ENCODE measurements around the gene HOXB3. TPM values are rescaled to one million over a fixed set of nuclear protein-coding genes. Genes with fewer than 3 reads are reported as not detected.

The HOXB3 gene
- total RNA-seq, 1 experiment from 2014 or later: not detected

DNA sequence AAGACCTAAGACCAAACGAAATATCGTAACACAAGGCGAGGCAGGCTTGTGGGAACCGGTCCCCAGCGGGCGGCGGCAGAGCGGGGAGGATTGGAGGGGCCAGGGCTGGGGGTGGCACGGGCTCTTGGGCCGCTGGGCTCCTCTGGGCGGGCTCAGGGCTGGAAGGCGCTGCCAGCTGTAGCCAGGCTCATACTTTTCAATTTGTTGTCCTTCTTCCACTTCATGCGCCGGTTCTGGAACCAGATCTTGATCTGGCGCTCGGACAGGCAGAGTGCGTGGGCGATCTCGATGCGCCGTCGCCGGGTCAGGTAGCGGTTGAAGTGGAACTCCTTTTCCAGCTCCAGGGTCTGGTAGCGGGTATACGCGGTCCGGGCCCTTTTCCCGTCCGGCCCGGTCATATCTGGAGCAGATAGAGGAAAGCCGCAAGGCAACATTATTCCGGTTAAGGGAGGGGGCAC is 2.0 kb upstream of the HOXB3 start:
- H3K9me3 ChIP-seq (ENCODE audit: control insufficient read depth, low read depth, low read length): no peaks in the 10 kb centered on the region
- whole genome bisulfite sequencing (ENCODE audit: extremely low coverage, insufficient read length, low lambda C conversion rate): no CpG with 5 or more reads among the region's 33 CpGs
- H4K8ac ChIP-seq (replicated peaks; ENCODE audit: insufficient read length, low read depth, low read length): no peak overlapping the region
- H3T11ph ChIP-seq (ENCODE audit: low read length): no peak overlapping the region
- no peaks in the 10 kb centered on the region for H3K4me1 ChIP-seq (ENCODE audit: insufficient read depth, low read length)
- H2BK120ac ChIP-seq (ENCODE audit: low read depth, low read length, poor library complexity, severe bottlenecking): no peak overlapping the region
- no peak overlapping the region for H2AK5ac ChIP-seq (ENCODE audit: insufficient read length, low read length)
- no peak overlapping the region for H3K18ac ChIP-seq (ENCODE audit: insufficient read length, low read depth, low read length)
- no peaks in the 10 kb centered on the region for H3K79me2 ChIP-seq (ENCODE audit: insufficient read depth, low read length)
- TF ChIP-seq CTCF (conservative IDR thresholded peaks at IDR 0.05): no peak
- H3K27me3 ChIP-seq (ENCODE audit: insufficient read depth, low read length): peaks cover 99% of the 10 kb centered on the region
- H2BK15ac ChIP-seq (ENCODE audit: low read depth, low read length): no peak overlapping the region
- H3K4ac ChIP-seq (ENCODE audit: low read depth, low read length): no peak overlapping the region
- no peak overlapping the region for H2BK5ac ChIP-seq (ENCODE audit: insufficient read length, low read length)
- H3K14ac ChIP-seq (ENCODE audit: insufficient read depth, low read length): no peak overlapping the region
- H3K23ac ChIP-seq (ENCODE audit: insufficient read length, low read depth, low read length): no peak overlapping the region
- peaks cover 100% of the 10 kb centered on the region for H3K27me3 Mint-ChIP-seq (ENCODE audit: low read depth)
- no peak overlapping the region for H2BK12ac ChIP-seq (ENCODE audit: insufficient read length, low read depth, low read length)
- H3K27ac Mint-ChIP-seq: no peak overlapping the region
- no peaks in the 10 kb centered on the region for H3K36me3 Mint-ChIP-seq (ENCODE audit: insufficient read depth in 1 of 3, low read depth in 3 of 3)
- H3K79me1 ChIP-seq (ENCODE audit: insufficient read depth, low read depth, low read length, poor library complexity, severe bottlenecking): no peaks in the 10 kb centered on the region
- no peak overlapping the region for H3K9ac ChIP-seq (ENCODE audit: extremely low read depth, insufficient read length, low read length)
- peaks cover 4 to 28% of the 10 kb centered on the region in 2 experiments for H3K4me1 Mint-ChIP-seq
- H3K4me2 ChIP-seq (ENCODE audit: insufficient read depth, insufficient read length, low read length): no peak overlapping the region
- no peak overlapping the region for H4K5ac ChIP-seq (ENCODE audit: insufficient read length, low read depth, low read length)
- no peak overlapping the region for H3K27ac ChIP-seq (ENCODE audit: insufficient read length, low read depth, low read length)
- H2BK20ac ChIP-seq (ENCODE audit: low read depth, low read length, poor library complexity, severe bottlenecking): no peak overlapping the region
- H4K91ac ChIP-seq (ENCODE audit: insufficient read length, low read depth, low read length): no peak overlapping the region
- H3K23me2 ChIP-seq (ENCODE audit: insufficient read length, low read depth, low read length, poor library complexity, severe bottlenecking): no peaks in the 10 kb centered on the region
- no peak overlapping the region for H2AFZ ChIP-seq (ENCODE audit: low read length)
- no peaks in the 10 kb centered on the region for H4K20me1 ChIP-seq (ENCODE audit: control insufficient read depth, insufficient read depth, insufficient read length)
- peaks cover 7 to 16% of the 10 kb centered on the region in 2 experiments; a peak in 3 of 5 replicates for H3K9me3 Mint-ChIP-seq
- no peak for DNase-seq
- H3K4me3 Mint-ChIP-seq: no peak overlapping the region
- no peak overlapping the region for H3K56ac ChIP-seq (ENCODE audit: insufficient read length, low read depth, low read length)
